Measurements from ENCODE around the gene MADCAM1. TPM values are rescaled to one million over a fixed set of nuclear protein-coding genes. Genes with fewer than 3 reads are reported as not detected.

Gene MADCAM1
- polyA plus RNA-seq, 2 donors = 0.57 to 2.0 TPM

DNA sequence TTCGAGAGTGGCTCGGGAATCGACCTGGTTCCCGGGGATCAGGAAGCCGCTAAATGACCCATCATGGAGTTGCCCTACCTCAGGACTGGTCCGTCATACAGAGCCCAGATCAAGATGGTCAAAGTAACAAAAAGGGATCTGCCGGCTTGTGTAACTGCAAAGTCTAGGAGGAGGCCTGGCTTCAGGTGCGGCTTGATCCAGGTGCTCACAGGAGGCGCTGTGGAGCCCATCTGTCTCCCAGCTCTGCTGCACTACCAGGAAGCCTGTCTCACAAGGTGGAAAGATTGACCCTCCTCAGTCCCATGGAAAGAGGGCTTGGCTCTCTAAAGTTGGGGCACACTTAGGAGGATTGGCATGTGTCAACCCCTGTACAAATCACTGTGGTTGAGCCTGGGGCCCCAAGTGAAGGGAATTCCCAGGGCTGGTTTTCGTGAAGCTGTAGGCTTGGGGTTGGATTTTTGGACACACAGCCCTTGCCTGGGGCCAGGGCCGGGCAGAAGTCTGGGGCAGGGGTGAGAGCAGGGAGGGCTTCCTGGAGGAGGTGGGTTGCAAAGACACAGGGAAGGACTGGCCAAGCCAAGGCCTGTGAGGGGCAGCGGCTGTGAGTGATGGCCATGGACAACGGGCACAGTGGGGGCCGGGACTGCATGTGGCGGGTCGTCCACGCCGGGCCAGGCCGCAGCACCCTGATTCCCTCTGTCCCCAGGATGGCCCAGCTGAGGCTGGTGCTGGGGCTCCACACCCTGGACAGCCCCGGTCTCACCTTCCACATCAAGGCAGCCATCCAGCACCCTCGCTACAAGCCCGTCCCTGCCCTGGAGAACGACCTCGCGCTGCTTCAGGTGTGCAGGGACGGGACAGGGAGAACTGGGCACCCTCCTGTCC is 51.8 kb downstream of the MADCAM1 start:
- H3K4me3 ChIP-seq (ENCODE audit: low read depth in 1 of 2, low read length in 2 of 2) = no peak overlapping the region
- no peak overlapping the region for H3K27ac ChIP-seq (ENCODE audit: low read depth in 2 of 2, low read length in 1 of 2)
- H3K9me3 ChIP-seq (ENCODE audit: control insufficient read depth in 2 of 2, insufficient read depth in 1 of 2, low read depth in 1 of 2, low read length in 1 of 2) = peaks cover 0 to 3% of the 10 kb centered on the region in 2 donors
- H3K27me3 ChIP-seq (ENCODE audit: control insufficient read depth in 1 of 2, insufficient read depth in 2 of 2, low read length in 2 of 2) = no peaks in the 10 kb centered on the region
- H3K36me3 ChIP-seq (ENCODE audit: control insufficient read depth in 2 of 2, insufficient read depth in 2 of 2, low read length in 1 of 2) = no peaks in the 10 kb centered on the region
- no peaks in the 10 kb centered on the region for H3K4me1 ChIP-seq (ENCODE audit: control insufficient read depth in 2 of 2, insufficient read depth in 2 of 2, low read length in 1 of 2)
- 81 to 82% methylated on average over 20 to 26 of the region's 26 CpGs for WGBS, 2 donors

DNA sequence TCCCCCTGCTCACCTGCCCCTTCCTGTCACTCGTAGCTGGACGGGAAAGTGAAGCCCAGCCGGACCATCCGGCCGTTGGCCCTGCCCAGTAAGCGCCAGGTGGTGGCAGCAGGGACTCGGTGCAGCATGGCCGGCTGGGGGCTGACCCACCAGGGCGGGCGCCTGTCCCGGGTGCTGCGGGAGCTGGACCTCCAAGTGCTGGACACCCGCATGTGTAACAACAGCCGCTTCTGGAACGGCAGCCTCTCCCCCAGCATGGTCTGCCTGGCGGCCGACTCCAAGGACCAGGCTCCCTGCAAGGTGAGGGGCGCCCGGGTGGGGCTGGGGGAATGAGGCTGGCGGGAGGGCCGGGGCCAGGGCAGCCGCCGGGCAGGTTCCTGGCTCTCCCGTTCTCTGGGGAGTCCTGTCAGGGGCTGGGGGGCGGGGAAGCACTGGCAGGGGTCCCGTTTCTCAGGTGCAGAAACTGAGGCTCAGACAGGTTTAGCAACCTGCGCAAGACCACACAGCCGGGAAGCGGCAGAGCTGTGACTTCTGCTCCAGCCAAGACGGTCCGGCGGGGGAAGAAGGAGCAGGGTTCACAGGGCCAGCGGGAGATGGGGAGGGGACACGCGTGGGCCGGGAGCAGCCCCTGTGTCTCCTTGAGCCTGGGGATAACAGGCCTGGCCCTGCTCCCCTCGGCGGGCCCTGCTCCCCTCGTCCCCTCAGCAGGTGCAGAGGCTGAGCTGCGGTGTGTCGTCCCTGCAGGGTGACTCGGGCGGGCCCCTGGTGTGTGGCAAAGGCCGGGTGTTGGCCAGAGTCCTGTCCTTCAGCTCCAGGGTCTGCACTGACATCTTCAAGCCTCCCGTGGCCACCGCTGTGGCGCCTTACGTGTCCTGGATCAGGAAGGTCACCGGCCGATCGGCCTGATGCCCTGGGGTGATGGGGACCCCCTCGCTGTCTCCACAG is 52.9 kb downstream of the MADCAM1 start:
- no peak overlapping the region for H3K27ac ChIP-seq (ENCODE audit: low read depth in 2 of 2, low read length in 1 of 2)
- H3K36me3 ChIP-seq (ENCODE audit: control insufficient read depth in 2 of 2, insufficient read depth in 2 of 2, low read length in 1 of 2) = no peaks in the 10 kb centered on the region
- WGBS, 2 donors = 65 to 74% methylated on average over 36 to 52 of the region's 52 CpGs
- no peaks in the 10 kb centered on the region for H3K27me3 ChIP-seq (ENCODE audit: control insufficient read depth in 1 of 2, insufficient read depth in 2 of 2, low read length in 2 of 2)
- H3K4me3 ChIP-seq (ENCODE audit: low read depth in 1 of 2, low read length in 2 of 2) = no peak overlapping the region
- H3K4me1 ChIP-seq (ENCODE audit: control insufficient read depth in 2 of 2, insufficient read depth in 2 of 2, low read length in 1 of 2) = no peaks in the 10 kb centered on the region
- H3K9me3 ChIP-seq (ENCODE audit: control insufficient read depth in 2 of 2, insufficient read depth in 1 of 2, low read depth in 1 of 2, low read length in 1 of 2) = peaks cover 0 to 3% of the 10 kb centered on the region in 2 donors

DNA sequence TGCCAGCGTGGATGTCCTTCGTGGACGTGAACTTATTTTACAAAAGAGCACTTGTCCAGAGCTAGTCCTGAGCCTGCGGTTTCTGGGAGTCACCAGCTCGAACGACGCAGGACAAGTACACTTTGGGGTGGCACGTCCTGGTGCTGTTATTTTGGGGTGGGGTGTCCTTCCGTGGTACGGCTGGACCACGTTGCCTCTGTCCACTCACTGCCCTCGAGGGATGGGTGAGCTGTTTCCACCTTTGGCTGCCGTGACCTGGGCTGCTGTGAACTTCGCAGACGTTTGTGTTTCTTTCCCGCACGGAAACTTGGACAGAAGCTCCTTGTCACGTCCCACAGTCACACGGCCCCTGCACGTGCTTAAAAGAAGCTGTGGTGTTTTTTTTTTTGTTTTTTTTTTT is 58.5 kb downstream of the MADCAM1 start:
- Histone ChIP-seq H3K27ac (ENCODE audit: low read depth in 2 of 2, low read length in 1 of 2) (no peak overlapping the region), H3K9me3 (ENCODE audit: control insufficient read depth in 2 of 2, insufficient read depth in 1 of 2, low read depth in 1 of 2, low read length in 1 of 2) (no peaks in the 10 kb centered on the region), H3K36me3 (ENCODE audit: control insufficient read depth in 2 of 2, insufficient read depth in 2 of 2, low read length in 1 of 2) (no peaks in the 10 kb centered on the region), H3K4me1 (ENCODE audit: control insufficient read depth in 2 of 2, insufficient read depth in 2 of 2, low read length in 1 of 2) (no peaks in the 10 kb centered on the region), H3K4me3 (ENCODE audit: low read depth in 1 of 2, low read length in 2 of 2) (no peak overlapping the region), H3K27me3 (ENCODE audit: control insufficient read depth in 1 of 2, insufficient read depth in 2 of 2, low read length in 2 of 2) (no peaks in the 10 kb centered on the region)
- 71 to 74% methylated on average over 20 of the region's 20 CpGs for WGBS, 2 donors

Other genes starting within 250 kb of the MADCAM1 start
- 10 to 100 TPM in 1 of 2 donors, 1 to 10 TPM in 1; 9.8 to 18.5 TPM for gene PLPP2, start 205.1 kb upstream of the MADCAM1 start, polyA plus RNA-seq
- 10 to 100 TPM; 13.0 to 13.9 TPM for gene MIER2, start 151.7 kb upstream of the MADCAM1 start, polyA plus RNA-seq
- under 1 TPM; 0.33 to 0.43 TPM for gene C2CD4C, start 87.3 kb upstream of the MADCAM1 start, polyA plus RNA-seq
- 1 to 10 TPM; 3.0 to 5.3 TPM for gene SHC2, start 35.5 kb upstream of the MADCAM1 start, polyA plus RNA-seq
- gene TPGS1, start 11.0 kb downstream of the MADCAM1 start, polyA plus RNA-seq = 10 to 100 TPM; 13.9 to 16.8 TPM
- 10 to 100 TPM; 45.2 to 68.7 TPM for gene CDC34, start 35.3 kb downstream of the MADCAM1 start, polyA plus RNA-seq
- 1 to 10 TPM in 1 of 2 donors, under 1 TPM in 1; 0.86 to 1.1 TPM for gene GZMM, start 47.6 kb downstream of the MADCAM1 start, polyA plus RNA-seq
- 100 to 1,000 TPM; 189 to 210 TPM for gene BSG, start 76.1 kb downstream of the MADCAM1 start, polyA plus RNA-seq
- 1 to 10 TPM in 1 of 2 donors, under 1 TPM in 1; 0.65 to 1.4 TPM for gene HCN2, start 93.4 kb downstream of the MADCAM1 start, polyA plus RNA-seq
- gene POLRMT, start 137.1 kb downstream of the MADCAM1 start, polyA plus RNA-seq = 10 to 100 TPM; 35.6 to 56.1 TPM
- gene FGF22, start 143.4 kb downstream of the MADCAM1 start, polyA plus RNA-seq = under 1 TPM; 0.53 to 0.86 TPM
- 10 to 100 TPM; 38.4 to 61.5 TPM for gene RNF126, start 166.7 kb downstream of the MADCAM1 start, polyA plus RNA-seq
- gene FSTL3, start 179.9 kb downstream of the MADCAM1 start, polyA plus RNA-seq = 1 to 10 TPM; 5.9 to 7.8 TPM
- gene PRSS57, start 199.0 kb downstream of the MADCAM1 start, polyA plus RNA-seq = not detected
- gene PALM, start 212.4 kb downstream of the MADCAM1 start, polyA plus RNA-seq = 1 to 10 TPM; 4.8 to 7.6 TPM